GM21367 (cell line): ENCODE data around the gene RFX4.
"Not testable (repeated sequence)": the region's sequence is repeated elsewhere in the genome, so short reads cannot be mapped to it uniquely, and the experiment has no call there.

Source experiments
- ATAC-seq: cut with Tn5 transposase; IDR thresholded peaks from one replicate; pipeline ENCODE4 v1.9.1; 2021; ENCODE audit not compliant: unreplicated experiment

The RFX4 gene

DNA sequence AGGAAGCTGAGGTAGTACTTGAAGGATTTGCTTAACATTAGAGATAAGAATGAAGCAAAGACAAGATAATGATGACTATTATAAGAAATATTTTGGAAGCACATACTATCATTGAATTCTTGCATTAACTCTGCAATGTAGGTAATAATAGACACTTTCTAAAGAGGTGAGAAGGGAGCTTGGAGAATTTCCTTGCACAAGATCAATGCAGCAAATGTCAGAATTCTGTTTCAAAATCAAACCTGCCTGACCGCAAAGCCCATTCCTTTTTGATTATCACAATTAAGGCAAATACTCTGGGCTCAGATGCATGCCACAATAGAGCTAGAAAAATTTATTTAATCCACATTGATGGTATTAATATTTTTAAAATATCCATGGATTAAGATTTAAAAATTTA is 141.3 kb downstream of the RFX4 start:
- ATAC-seq = no peak

DNA sequence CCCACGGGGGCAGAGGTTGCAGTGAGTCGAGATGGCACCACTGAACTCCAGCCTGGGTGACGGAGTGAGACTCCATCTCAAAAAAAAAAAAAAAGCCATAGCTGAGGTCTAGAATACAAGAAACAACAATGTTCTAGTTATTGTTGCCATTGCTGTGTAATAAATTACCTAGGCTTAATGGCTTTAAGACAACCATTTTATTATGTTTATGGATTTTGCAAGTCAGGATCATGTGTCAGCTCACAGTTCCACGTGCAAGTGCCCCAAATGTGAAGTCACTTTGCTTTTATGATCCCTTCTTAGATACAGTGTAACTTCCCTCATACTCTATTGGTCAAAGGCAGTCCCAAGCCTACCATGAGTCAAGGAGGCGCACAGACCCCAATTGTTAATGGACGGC is 142.1 kb downstream of the RFX4 start:
- no peak for ATAC-seq

DNA sequence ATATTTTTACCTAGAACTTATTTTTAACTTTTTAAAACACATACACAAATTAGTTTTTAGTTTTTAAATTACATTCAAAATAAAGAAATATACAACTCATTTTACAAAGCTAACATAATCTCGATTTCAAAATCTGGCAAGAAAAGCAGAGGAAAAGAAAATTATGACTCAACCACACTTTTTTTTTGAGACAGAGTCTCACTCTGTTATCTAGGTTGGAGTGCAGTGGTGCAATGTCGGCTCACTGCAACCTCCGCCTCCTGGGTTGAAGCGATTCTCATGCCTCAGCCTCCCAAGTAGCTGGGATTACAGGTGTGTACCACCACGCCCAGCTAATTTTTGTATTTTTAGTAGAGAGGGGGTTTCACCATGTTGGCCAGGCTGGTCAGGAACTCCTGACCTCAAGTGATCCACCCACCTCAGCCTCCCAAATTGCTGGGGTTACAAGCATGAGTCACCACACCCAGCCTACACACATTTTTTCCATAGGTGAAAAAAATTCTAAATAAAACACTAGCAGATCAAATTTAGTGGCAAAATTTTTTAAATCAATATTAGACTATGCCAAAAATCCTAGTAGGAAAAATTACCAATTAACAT is 143.9 kb downstream of the RFX4 start:
- ATAC-seq = not testable (repeated sequence)

DNA sequence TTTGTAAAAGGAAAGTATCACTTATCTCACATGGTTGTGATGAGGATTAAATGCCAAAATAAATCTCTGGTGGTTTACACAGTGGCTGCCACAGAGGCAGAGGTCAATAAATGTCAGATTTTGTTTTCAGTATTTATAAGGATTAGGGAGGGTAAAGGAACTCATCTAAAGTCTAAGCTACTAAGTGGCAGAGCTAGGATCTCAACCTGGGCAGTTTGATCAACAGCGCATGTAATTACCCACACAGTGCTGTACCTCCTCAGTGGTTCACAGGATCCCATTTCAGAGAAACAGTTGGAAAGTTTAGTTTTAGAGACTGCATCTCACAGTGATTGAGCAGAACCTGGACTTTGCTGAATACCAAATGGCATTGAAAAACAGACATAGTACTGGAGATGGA is 146.8 kb downstream of the RFX4 start:
- no peak for ATAC-seq

DNA sequence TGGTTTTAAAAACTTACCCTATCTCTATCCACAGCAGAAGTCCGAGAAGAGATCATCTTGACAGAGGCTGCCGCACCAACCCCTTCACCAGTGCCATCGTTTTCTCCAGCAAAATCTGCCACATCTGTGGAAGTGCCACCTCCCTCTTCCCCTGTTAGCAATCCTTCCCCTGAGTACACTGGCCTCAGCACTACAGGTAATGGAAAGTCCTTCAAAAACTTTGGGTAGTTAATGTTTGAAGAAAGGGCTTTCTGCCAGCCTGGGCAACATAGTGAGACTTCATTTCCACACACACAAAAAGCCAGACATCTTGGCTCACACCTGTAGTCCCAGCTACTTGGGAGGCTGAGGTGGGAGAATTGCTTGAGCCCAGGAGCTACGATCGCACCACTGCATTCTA is 150.1 kb downstream of the RFX4 start:
- no peak for ATAC-seq

DNA sequence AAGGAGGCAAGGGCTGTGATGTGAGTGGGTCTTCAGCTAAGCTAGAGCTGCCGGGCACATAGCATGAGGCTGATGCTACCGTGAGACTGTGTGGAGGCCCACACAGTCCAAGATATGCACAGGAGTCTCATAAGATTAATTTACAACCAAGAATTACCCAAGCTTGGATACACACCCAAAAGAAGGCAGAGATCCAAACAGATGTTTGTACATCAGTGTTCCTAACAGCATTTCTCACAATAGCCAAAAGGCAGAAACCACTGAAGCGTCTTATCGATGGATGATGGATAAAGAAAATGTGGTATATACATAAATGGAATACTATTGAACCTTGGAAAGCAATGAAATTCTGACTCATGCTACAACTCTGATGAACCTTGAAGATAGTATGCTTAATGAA is 150.9 kb downstream of the RFX4 start:
- ATAC-seq = no peak

DNA sequence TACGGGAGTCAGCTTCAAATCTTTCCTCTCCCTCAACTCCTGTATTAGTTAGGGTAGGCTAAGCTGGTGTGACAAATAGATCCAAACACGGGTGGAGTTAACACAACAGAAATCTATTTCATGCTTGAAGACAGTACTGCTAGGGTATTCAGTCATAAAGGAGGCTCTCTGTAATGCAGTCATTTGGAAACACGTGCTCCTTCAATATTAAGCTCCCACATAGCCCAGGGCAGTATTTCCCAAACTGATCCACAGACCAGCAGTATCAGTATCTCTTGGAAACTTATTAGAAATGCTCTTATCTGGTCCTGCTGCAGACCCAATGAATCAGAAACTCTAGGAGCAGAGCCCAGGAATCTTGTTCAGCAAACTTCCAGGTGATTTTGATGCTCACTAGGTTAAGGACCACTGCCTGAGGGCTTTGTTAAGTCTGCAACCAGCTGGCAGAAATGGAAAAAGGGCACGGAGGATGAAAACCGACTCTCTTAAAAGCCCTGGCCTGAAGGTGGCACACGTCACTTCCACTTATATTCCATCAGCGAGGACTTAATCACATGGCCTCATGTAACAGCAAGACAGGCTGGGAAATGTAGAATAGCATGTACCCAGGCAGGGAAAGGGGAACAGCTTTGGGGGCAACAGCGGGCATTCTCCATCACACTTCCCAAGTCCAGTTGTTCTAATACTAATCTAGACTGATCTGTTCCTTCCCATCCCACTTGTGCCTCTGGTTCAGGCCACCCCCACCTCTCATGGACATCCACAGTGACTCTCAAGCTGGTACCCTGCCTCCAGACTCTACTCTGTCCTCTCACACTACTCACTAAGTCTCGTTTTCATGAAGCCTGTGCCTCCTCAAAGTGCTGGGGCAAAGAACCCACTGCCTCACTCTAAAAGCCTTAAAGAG is 153.5 kb downstream of the RFX4 start:
- ATAC-seq = no peak

DNA sequence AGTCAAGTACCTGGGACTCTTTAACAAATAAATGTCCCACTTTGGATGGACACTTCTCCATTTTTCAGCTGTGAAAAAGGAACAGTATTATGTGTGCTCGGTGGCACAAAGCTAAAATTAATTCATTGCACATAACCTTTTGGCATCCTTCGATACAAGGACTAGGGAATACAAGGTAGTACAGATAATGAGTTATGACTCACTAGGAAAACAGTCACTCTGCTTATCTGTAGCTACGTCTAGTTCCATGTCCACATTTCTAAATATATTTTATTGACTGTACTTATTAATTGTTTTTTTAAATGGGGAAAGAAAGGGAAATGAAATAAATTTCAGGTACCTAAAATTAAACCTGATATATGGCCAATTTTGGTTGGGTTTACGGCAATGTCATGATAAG is 156.5 kb downstream of the RFX4 start:
- no peak for ATAC-seq

DNA sequence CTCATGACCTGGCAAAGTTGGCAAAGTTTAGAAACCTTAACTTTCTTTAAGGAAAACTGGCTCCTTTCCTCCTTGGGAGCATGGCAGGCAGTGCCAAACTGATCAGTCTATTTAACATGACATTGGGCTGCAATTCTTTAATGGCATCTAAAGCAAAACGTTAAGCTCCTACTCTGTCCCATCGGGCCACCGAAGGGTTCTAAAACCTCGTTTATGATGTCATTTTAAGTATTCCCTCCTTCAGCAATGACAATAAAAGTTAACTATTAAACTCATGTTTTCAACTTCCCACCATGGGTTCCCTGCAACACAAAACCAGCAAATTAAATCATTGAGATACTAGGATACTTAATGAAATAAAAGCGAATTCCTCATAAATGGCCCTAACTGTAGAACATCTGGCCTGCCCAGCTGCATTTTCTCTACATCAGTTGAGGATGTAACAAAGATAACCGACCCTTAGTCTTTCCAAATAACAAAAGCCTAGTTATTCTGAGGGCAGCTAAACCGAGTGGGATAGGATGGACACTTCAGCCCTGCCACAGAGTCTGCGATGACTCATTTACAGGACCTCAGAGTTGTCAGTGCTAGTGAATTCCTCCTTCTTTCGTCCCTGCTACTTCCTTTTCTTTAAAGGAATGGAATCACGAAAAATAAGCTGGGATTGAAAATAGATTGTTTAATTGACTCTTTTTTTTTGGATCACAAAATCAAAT is 157.2 kb downstream of the RFX4 start:
- ATAC-seq = no peak

DNA sequence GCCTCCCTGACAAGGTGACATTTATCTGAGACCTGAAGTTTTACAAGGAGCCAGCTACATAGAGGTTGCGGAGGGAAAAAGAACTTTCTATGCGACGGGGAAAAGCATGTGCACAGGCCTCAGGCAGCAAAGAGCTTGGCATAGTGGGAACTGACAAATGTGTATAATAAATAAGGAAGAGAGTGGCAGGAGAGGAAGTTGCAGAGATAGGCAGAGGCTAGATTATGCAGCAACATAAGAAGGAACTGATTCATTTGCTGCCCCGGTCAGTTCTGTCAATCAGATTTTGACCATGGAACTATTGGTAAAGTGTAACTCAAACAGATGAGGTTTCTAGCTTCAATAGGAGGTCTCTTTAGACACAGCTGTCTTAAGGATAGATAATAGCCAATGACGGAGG is 158.0 kb downstream of the RFX4 start:
- no peak for ATAC-seq

DNA sequence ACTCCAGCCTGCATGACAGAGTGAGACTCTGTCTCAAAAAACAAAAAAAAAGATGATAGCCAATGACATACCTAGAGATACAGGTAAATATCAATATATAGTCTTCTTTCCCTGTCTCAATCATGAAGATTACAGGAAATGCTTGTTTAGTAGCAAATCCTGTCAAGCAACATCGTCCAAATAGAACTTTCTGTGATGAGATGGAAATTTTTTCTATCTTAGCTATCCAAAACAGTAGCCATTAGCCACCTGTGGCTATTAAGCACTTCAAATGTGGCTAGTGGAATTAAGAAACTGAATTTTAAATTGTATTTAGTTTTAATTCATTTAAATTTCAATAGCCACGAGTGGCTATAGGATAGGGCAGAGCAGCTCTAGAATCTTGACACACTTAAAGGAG is 158.4 kb downstream of the RFX4 start:
- no peak for ATAC-seq

DNA sequence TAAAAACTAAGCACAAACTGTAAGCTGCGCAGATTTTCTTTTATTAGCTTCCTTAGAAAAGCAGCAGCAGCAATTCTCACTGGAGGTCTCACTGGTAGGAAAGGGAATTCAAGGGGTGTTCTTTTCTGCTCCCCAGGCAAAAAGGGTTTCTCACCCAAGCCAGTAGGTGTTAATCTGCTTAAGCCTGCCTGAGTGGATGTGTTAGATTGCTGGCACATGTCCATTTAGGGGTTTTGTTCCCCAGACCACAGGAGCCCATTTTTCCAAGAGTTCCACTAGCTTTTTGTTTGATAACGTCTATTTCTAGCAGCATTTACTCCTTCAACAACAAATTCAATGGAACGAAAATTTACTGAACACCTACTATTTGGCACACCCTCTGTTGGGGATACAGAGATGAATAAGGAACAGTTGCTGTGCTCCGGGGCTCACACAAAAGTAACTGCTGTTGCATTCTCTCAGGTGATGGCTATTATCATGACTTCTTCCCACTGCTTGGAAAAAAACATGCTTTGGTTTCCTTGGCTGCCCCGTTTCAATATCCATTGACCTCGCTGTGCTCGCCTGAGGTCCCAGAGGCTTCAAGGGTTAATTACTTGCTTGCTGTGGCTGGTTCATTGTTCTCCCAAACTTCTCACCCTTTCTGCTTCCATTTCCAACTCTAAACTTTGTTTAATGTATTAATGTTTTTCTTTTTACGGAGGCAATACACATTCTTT is 160.6 kb downstream of the RFX4 start:
- no peak for ATAC-seq

DNA sequence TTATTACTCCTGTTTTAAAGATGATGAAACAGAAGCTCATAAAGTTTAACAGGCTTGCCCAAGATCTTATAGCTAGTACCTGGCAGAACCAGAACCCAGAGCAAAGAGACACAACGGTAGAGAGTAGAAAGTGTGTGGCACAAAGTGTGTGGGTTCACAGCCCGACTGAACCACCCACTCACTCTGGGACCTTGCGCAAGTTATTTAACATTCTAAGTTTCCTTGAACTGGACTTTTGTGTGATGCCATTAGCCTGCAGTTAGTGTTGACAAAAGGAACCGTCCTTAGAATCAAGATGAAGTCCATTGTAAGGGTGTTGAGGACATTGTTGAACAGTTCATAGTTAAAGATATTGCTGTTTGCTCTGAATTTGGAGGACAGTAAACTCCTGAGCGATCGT is 161.8 kb downstream of the RFX4 start:
- ATAC-seq = no peak

DNA sequence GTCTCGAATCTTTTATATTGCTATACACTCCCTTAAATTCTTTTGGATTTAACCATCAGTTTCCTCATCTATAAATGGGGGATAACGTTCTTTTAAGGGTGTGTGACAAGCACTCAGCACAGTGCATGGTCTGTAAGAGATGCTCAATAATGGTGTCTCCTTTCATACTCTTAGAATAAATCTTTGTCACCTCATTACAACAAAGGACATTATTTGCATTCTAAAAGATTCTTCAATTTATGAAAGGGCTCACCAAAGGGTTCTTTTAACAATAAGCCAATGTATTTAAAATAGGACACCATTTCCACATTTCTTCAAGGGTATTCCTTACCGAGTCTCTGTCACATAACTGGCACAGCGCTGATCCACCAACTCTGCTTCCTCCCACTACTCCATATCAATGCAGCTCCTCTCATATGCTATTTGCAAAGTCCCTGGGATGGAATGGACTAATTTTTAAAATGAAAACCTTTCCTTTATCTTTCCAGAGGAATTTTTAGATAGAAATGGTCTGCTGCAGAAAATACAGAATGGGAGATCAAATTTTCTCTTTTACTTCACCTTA is 162.5 kb downstream of the RFX4 start:
- ATAC-seq = no peak

DNA sequence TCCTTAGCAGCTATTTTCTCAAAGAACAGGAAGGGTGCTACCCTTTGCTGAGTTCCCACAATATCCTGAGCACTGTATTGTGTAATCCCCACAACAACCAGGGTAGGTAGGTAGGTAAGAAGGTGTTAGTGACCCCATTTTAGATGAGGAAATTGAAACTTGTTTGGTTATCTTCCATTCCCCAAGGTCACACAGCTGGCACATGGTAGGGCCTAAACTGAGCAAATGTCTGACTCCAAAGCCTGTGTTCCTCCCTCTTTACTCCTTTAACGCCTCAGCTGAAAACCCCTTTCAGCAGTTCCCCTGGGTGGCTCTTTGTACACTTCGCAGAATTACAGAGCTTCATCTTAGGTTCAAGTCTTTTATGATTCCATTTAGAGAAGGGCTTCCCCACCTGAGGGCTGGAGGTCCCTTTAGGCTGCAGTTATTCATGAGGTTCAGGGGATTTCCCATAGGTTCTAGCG is 165.2 kb downstream of the RFX4 start:
- ATAC-seq = no peak

DNA sequence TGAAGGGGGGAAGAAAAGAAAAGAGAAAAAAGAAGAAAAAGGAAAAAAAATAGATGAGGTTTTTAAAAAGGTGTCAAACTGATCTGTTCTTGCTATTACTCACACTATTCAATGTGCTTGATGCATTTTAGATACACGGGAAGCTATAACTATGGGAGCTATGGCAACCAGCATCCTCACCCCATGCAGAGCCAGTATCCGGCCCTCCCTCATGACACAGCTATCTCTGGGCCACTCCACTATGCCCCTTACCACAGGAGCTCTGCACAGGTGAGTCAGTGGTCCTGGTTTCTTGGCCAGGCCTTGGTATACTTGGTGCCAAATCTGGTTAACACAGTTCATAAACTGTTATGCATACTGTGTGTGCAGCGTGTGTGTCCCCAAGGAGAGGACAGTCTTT is 167.7 kb downstream of the RFX4 start:
- ATAC-seq = no peak

DNA sequence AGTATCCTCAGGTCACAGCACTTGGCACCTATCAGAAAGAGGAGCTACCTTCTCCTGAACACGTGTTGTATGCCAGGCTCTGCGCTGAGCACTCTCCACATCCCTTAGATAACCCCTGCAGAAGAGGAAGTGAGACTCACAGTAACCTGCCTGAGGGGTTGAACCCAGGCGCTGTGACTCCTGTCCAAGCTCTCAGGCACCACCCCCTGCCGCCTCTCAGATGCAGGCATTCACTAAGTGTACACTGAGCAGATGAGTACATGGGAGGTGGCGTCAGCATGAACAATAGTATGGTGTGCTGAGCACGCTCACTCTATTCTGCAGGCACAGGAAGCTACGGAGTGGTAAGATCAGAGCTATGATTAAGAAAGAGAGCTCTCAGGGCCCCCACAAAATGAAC is 170.7 kb downstream of the RFX4 start:
- ATAC-seq = peak; percentile 98

DNA sequence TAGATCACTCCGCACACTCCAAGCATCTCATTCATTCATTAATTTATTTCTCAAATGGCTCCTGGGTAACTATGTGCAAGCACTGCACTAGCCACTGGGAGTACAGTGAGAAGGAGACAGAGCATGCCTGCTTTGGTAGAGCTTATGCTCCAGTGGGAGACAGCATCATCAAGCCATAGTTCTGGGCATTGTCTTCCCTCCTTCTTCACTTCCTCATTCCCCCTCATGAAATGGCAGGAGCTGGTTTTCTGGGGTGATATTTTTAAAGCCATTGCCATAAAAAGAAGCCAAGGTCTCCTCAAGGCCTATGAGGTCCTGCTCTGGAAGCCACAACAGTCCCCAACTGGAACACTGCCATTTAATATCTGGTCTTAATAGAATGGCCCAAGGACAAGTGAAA is 171.5 kb downstream of the RFX4 start:
- no peak for ATAC-seq

DNA sequence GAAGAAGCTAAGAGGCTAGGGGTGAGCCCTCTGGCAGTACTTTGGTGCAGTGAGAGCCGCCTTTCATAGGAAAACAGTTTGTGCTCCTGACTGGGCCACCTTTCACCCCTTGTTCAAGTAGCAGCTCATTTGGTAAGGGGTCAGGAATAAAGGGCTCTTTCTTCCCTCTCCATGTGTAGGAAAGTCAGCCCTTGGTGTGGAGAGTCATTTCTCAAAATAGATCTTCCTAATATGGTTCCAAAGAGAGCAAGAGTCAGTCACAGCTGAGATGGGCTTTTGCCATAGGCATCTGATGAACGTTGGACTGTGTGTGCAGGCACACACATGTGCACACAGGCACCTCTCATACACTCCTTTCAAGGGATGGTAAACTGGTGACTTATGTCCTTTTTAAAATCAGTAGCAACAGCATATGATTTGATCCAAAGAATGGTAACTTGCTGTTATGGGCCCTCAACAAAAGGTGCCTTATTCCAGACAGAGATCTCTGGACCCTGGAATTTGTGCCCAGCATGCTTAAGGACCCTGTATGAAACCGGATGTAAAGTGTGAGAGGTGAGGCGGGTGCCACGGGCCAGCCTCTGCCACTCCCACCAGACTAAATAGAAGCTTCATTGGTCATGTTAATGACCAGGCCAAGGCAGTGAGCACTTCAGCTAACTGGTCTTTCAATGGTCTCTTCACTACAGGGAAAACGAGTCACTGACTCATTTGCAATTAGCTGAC is 175.0 kb downstream of the RFX4 start:
- no peak for ATAC-seq

DNA sequence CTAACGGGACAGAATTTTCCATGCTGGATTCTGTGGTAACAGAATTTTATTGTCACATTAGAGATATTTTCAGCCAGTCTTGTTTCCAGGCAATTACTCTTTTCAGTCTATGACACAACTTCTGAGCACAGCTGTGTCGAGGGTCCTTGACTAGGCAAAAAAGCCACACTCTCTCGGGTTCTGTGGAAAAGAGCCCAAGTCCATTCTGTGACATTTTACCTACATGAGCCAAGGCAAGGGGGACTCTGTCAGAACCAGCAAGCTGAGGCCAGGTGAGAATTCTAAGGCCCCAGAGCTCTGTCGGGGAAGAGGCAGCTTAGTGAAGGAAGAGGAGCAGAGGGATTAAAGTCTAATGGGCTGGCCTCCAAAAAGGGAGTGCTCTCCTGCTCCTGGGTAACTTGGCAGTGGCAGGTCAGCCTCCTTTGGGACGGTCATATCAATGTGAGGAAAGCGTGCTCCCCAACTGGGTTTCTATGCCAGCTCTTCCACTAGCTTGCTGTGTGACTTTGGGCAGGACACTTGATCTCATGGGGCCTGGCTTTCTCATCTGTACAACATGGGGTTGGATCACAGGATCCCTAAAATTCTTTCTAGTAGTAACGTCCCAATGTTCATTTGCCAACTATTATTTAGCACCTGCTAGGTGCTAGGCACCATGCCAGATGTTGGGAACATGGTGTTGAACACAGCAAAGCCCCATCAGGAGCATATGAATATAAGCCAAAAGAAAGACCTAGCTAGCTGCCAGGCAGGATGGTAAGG is 175.7 kb downstream of the RFX4 start:
- ATAC-seq = no peak
